ENCODE measurements around the gene PSMG4.

DNA sequence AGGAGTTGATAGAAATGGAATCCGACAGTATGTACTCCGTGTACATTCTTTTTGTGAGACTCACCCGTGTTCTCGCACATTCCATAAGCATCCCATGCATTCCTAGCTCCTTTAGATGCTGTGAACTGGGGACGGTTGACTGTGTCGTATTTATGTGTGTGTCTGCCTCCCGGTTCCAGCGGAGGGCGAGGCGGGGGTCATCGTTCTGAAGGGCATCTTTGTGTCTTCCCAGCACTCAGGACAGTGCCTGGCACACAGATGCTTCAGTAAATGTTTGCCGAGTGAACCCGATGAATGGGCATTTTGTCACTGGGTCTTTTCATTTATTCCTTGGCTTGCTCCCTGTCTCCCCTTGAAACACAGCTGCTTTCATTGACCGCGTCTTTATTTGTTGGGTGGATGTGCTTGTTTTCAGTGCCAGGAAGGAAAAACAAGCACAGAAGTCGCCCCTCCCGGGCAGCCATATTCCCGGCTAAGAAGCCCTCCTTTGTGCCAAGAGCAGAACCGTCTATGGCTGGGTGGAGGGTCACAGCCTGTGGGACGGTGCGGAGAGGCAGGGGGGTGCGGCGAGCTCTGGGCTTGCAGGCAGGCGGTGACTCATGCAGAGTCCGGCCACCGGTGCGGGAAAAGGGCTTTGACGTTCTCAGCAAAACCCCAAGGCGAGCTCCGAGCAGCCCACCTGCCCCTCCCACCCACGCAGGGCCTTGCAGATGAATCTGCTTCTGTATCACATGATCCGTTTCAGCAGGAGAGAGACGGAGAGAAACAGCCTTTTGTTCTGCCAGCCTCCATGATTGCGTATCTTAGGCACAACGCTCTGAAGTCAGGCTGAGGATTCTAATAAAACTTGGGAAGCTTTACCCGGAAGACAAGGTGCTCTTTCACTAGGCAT lies 11.2 kb upstream of the PSMG4 start:
- TF ChIP-seq POLR2A (IDR thresholded peaks at IDR 0.05; ENCODE audit: low read length) (no peak), GATA1 (IDR thresholded peaks at IDR 0.05; ENCODE audit: low read depth, low read length) (no peak)

Measured in erythroblast (primary cell).